Epithelial cell of umbilical artery (primary cell): ENCODE measurements around the gene LRATD1. TPM values are rescaled to one million over a fixed set of nuclear protein-coding genes. Genes with fewer than 3 reads are reported as not detected.

Experiments
- total RNA-seq: library from RNA; depleted of rRNA; stranded (reverse); fragments of >200 nt; gene quantifications from 2 replicates; pipeline ENCODE4 v1.2.3, GENCODE V29; 2014

The LRATD1 gene
- total RNA-seq, result under 0.01 TPM in 1 of 2 replicates, not detected in the other

GRCh38 chr2:14632133-14632936 is at the start of gene LRATD1:
TSS of gene LRATD1 (plus strand) at chr2:14632717. CDS start at chr2:14633980, 1,263 bp downstream.

